Retinal pigment epithelial cell (primary cell): ENCODE results near the gene AADAT.
A peak's percentile ranks its signal among the peaks of the same experiment; 100 is the strongest.

Experiments
- DNase-seq: peaks from one replicate; pipeline ENCODE4 v3.0.0-alpha.2; 2010; ENCODE audit warnings: low read depth
- H3K4me3 ChIP-seq: 2 replicates; pipeline ENCODE4 v1.5.1; 2011; ENCODE audit warnings: mild to moderate bottlenecking, low read length, control low read depth, moderate library complexity
- TF ChIP-seq, protein P1 (sequence below): conservative IDR thresholded peaks from 2 replicates; pipeline ENCODE4 v1.5.1; 2011; ENCODE audit warnings: low read depth, low read length, control low read depth, inconsistent platforms

AADAT gene

DNA sequence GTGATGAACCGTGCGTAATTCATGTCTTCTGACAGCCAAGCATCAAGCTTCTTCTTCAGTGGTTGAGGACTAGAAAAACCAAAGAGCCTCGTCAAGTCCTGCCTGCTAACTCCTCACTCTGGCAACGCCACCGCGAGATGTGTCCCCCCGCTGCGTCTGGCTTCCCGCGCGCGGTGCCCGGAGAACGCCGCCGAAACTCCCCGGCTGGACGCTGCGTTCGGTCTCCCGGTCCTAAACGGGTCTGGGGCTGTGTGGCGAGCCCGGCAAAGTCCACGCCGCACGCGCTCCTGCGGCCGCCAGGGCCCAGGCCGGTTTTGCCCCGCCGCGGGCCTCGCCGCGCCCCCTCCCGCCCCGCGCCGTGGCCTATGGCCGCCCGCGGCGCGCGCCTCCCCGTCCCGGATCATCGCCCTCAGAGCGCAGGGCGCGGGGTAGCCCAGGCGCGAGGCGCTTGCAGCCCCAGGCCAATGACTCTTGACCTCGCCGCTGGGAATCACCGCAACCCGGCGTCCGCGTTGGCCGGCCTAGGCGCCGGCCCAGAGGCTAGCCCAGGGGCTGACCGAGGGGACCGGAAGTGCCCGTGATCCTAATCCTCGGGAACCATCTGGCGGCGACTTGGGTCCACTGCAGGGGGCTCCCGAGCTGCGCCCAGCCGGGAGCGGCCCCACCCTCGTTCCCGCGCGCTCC is at the start of gene AADAT:
TSS of gene AADAT (minus strand) at position 289 of the 684 bp plus-strand sequence. CDS start at position 23, 266 bp downstream.
- TF ChIP-seq, protein P1, sequence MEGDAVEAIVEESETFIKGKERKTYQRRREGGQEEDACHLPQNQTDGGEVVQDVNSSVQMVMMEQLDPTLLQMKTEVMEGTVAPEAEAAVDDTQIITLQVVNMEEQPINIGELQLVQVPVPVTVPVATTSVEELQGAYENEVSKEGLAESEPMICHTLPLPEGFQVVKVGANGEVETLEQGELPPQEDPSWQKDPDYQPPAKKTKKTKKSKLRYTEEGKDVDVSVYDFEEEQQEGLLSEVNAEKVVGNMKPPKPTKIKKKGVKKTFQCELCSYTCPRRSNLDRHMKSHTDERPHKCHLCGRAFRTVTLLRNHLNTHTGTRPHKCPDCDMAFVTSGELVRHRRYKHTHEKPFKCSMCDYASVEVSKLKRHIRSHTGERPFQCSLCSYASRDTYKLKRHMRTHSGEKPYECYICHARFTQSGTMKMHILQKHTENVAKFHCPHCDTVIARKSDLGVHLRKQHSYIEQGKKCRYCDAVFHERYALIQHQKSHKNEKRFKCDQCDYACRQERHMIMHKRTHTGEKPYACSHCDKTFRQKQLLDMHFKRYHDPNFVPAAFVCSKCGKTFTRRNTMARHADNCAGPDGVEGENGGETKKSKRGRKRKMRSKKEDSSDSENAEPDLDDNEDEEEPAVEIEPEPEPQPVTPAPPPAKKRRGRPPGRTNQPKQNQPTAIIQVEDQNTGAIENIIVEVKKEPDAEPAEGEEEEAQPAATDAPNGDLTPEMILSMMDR, result peak; percentile 64
- peak within 1 kb of the TSS; percentile 79 for H3K4me3 ChIP-seq
- peak; percentile 44 for DNase-seq

DNA sequence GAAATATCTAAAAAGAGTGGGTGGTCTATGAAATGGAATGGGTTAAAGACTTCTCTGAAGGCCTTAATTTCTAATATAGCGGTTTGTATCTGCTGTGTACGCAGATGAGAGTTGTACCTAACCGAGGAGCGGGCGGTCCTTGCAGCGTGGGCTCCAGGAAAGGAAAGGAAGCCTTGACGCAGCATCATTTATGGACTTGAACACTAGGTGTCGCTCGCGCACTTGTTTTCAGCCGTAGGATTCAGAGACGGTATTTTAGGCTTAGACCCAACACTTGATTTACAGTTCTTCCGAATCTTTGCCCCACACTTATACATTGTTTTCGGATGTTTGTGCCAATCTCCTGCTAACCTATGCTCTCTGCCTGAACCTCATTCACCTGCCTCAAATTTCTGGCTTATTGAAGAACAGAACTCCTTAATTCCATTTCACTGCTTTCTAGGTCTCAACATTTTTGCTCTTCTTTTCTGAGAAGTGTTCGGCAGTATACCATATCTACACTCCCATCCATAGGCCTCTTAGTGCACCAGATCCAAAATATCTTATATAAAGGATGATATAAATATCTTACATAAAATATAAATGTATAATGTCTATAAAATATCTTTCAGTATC is 48.9 kb upstream of the AADAT start:
- H3K4me3 ChIP-seq, result no peak overlapping the region
- peak; percentile 23 for DNase-seq
- TF ChIP-seq, protein P1, result peak; percentile 86

DNA sequence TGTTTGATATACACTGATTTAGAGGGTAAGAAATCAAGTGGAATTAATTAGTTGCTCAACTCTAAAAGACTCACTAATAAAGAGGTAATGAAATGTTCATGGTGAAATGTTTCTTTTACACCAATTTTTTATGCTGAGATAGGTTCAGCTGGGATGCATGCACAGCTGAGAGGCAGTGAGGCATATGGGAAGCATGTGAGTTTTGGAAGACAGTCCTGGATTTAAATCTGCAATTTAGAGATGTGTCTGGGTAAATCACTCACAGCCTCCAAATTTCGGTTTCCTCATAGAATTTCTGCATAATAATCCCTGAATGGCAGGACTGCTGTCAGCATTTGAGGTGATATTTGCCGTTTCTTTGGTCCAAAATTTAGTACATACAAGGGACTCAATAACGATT is 48.2 kb upstream of the AADAT start:
- DNase-seq, result no peak
- TF ChIP-seq, protein P1, result no peak
- no peak overlapping the region for H3K4me3 ChIP-seq

DNA sequence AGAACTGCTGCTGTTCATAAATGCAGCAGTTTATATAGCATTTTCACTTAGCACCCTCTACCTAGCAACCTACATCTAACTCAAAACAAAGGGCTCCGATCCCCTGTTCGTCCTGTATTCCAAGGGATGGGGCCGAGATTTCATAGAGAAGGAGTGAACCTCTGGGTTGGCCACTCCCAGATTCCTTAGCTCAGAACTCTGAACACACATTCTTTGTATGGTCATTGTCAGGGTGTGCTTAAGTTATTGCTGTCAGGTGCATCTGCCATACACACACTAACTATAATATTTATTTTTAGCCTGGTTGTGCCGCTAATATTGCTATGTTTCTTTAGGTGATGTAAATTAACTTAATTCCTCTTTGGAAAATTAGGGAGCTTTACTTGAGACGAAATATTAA is 47.7 kb upstream of the AADAT start:
- no peak for DNase-seq
- TF ChIP-seq, protein P1, result no peak
- no peak overlapping the region for H3K4me3 ChIP-seq

DNA sequence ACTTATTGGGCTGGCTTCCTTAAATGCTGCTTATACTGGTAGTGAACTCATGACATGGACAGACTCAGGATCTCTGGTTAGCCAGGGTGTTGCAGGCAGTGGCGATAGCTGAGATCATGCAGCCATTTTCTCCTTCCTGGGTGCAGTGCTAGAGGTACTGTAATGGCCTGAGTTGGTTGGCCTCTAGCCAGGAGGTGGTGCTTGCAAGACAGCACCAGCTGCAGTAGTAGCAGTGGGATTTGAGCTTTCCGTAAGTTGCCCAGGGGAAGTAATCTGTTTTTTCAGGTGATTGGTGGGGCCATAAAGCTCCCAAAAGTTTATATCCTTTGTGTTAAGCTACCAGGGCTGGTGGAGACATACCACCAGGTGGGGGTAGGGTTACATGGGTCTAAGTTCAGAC is 45.1 kb upstream of the AADAT start:
- TF ChIP-seq, protein P1, result no peak
- no peak for DNase-seq
- no peak overlapping the region for H3K4me3 ChIP-seq

DNA sequence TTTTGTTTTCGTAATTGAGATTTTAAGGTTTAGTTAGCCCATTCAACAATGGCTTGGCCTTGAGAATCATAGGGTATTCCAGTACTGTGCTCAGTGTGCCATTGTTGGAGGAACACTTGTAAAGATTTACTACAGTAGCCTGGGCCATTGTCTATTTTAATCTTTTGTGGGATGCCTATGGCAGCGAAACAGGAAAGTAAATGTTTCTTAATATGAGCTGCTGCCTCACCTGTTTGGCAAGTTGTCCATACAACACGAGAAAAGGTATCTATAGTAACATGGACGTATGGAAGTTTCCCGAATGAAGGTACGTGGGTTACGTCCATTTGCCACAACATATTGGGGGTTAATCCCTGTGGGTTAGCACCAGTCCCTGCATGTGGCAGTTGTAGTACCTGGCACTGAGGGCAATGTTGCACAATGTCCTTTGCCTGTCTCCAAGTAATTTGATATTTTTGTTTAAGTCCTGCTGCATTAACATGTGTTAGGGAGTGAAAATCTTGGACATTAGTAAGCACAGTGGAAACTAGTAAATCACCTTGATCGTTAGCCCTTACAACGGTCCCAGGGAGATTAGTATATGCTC is 38.6 kb upstream of the AADAT start:
- no peak overlapping the region for H3K4me3 ChIP-seq
- DNase-seq, result no peak
- TF ChIP-seq, protein P1, result no peak
